Fibroblast of skin of right biceps (primary cell): ENCODE measurements around the gene PPFIA4.
"Not testable (repeated sequence)": the region's sequence is repeated elsewhere in the genome, so short reads cannot be mapped to it uniquely, and the experiment has no call there.

Experiments used
- DNase-seq: peaks from one replicate; pipeline ENCODE4 v3.0.0-alpha.2; 2013

The PPFIA4 gene

GRCh38 chr1:203017692-203018091 is 8.6 kb upstream of the PPFIA4 start:
- no peak for DNase-seq

GRCh38 chr1:203022855-203023254 is 3.4 kb upstream of the PPFIA4 start:
- DNase-seq, result not testable (repeated sequence)

- DNase-seq, result no peak
Measured at GRCh38 chr1:203025686-203026030, 633 bp upstream of the PPFIA4 start.

- no peak for DNase-seq
Measured at GRCh38 chr1:203026666-203027663, 674 bp downstream of the PPFIA4 start.

GRCh38 chr1:203028067-203028783 is 1.9 kb downstream of the PPFIA4 start:
- DNase-seq, result no peak

- DNase-seq, result no peak
Measured at GRCh38 chr1:203028784-203029553, 2.7 kb downstream of the PPFIA4 start.

- DNase-seq, result no peak
Measured at GRCh38 chr1:203031467-203031866, 5.2 kb downstream of the PPFIA4 start.

GRCh38 chr1:203033287-203033686 is 7.0 kb downstream of the PPFIA4 start:
- DNase-seq, result no peak

GRCh38 chr1:203033917-203034316 is 7.6 kb downstream of the PPFIA4 start:
- DNase-seq, result no peak

GRCh38 chr1:203034422-203035110 is 8.3 kb downstream of the PPFIA4 start:
- no peak for DNase-seq

GRCh38 chr1:203035111-203036000 is 9.1 kb downstream of the PPFIA4 start:
- no peak for DNase-seq

- no peak for DNase-seq
Measured at GRCh38 chr1:203036135-203036534, 9.8 kb downstream of the PPFIA4 start.

GRCh38 chr1:203036537-203036936 is 10.2 kb downstream of the PPFIA4 start:
- no peak for DNase-seq

GRCh38 chr1:203037509-203038190 is 11.4 kb downstream of the PPFIA4 start:
- DNase-seq, result no peak

GRCh38 chr1:203038217-203038741 is 12.0 kb downstream of the PPFIA4 start:
- peak; percentile 65 for DNase-seq

- peak; percentile 65 for DNase-seq
Measured at GRCh38 chr1:203038891-203039608, 12.8 kb downstream of the PPFIA4 start.

GRCh38 chr1:203039609-203040512 is 13.6 kb downstream of the PPFIA4 start:
- DNase-seq, result no peak

- DNase-seq, result no peak
Measured at GRCh38 chr1:203040513-203041275, 14.4 kb downstream of the PPFIA4 start.
